DOHH2 (cell line): ENCODE data around the gene AP5B1.

Source experiments
- H3F3A ChIP-seq: fragments of 200-600 bp; sonication (generic), shearing (Covaris generic); 2 replicates; pipeline ENCODE4 v1.6.0; 2016; ENCODE audit warnings: antibody characterized with exemption, mild to moderate bottlenecking; ENCODE audit not compliant: control insufficient read depth, insufficient read depth
- H3K27ac ChIP-seq: fragments of 200-600 bp; sonication (generic); 2 replicates; pipeline ENCODE4 v1.5.1; 2014; ENCODE audit warnings: low read depth, mild to moderate bottlenecking, low read length, moderate library complexity
- H3K27me3 ChIP-seq: fragments of 200-600 bp; sonication (generic); 2 replicates; pipeline ENCODE4 v1.6.1; 2014; ENCODE audit warnings: mild to moderate bottlenecking, low read length, mixed read lengths; ENCODE audit not compliant: control insufficient read depth
- H3K36me3 ChIP-seq: fragments of 200-600 bp; sonication (generic); 2 replicates; pipeline ENCODE4 v1.6.1; 2014; ENCODE audit warnings: mild to moderate bottlenecking, low read length, moderate library complexity, mixed read lengths; ENCODE audit not compliant: control insufficient read depth
- H3K4me1 ChIP-seq: fragments of 200-600 bp; sonication (generic); 2 replicates; pipeline ENCODE4 v1.6.1; 2014; ENCODE audit warnings: mild to moderate bottlenecking, low read length, mixed read lengths; ENCODE audit not compliant: control insufficient read depth
- H3K4me2 ChIP-seq: fragments of 200-600 bp; sonication (generic); 2 replicates; pipeline ENCODE4 v1.6.0; 2014; ENCODE audit warnings: mild to moderate bottlenecking, low read length, moderate library complexity
- H3K4me3 ChIP-seq: fragments of 200-600 bp; sonication (generic); 2 replicates; pipeline ENCODE4 v1.5.1; 2014; ENCODE audit warnings: mild to moderate bottlenecking, low read length, mixed read lengths
- H3K79me2 ChIP-seq: fragments of 200-600 bp; sonication (generic); 2 replicates; pipeline ENCODE4 v1.6.1; 2014; ENCODE audit warnings: mild to moderate bottlenecking, low read length, mixed read lengths; ENCODE audit not compliant: control insufficient read depth
- H3K9me2 ChIP-seq: fragments of 200-600 bp; sonication (generic); replicated peaks from 2 replicates; pipeline ENCODE4 v1.6.1; 2014; ENCODE audit warnings: mild to moderate bottlenecking, low read length, mixed read lengths; ENCODE audit not compliant: control insufficient read depth
- H3K9me3 ChIP-seq: fragments of 200-600 bp; sonication (generic); 2 replicates; pipeline ENCODE4 v1.6.1; 2014; ENCODE audit warnings: antibody characterized with exemption, low read length, mixed read lengths; ENCODE audit not compliant: control insufficient read depth, insufficient read depth
- H4K20me1 ChIP-seq: fragments of 200-600 bp; sonication (generic); 2 replicates; pipeline ENCODE4 v1.6.0; 2014; ENCODE audit warnings: low read depth, mild to moderate bottlenecking, antibody characterized with exemption, low read length, moderate library complexity; ENCODE audit not compliant: control insufficient read depth, insufficient read depth
- EZH2phosphoT487 ChIP-seq: fragments of 200-600 bp; sonication (generic); IDR thresholded peaks from 2 replicates; pipeline ENCODE4 v1.6.1; 2017; ENCODE audit warnings: borderline replicate concordance, mild to moderate bottlenecking, antibody characterized with exemption, low read length, moderate library complexity, mixed read lengths
- TF ChIP-seq, protein P1 (sequence below): fragments of 200-600 bp; sonication (generic); IDR thresholded peaks from one replicate; pipeline ENCODE4 v1.5.1; 2014; ENCODE audit warnings: antibody characterized with exemption, mild to moderate bottlenecking, low read depth, low read length; ENCODE audit not compliant: poor library complexity, severe bottlenecking

AP5B1 gene

DNA sequence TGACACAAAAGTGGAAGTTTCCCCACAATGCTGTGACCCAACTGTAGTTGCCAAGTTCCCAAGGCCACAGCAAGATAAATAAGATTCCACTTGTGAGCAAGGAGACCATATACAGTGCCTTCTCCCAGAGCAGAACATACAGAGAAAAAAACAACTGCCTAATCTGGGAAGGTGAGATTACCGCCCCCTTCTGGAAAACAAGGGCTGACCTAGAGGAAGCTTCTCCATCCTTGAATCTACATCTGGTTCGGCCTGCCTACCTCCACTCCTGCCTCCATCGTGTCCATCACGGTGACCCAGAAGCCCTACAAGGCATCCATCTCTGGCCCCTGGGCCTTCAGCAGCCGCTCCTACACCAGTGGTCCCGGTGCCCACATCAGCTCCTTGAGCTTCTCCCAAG is 54.1 kb downstream of the AP5B1 start:
- Histone ChIP-seq H3K4me1 (no peaks in the 10 kb centered on the region), H3K9me2 (no peaks in the 10 kb centered on the region), H3K79me2 (no peaks in the 10 kb centered on the region), H3K4me3 (no peak overlapping the region), H3K4me2 (no peak overlapping the region), H3K27me3 (peaks cover 14% of the 10 kb centered on the region), H3F3A (peaks cover 7% of the 10 kb centered on the region; the same call in 1 of the 2 replicates), H3K9me3 (peaks cover under 1% of the 10 kb centered on the region), H3K36me3 (no peaks in the 10 kb centered on the region), H4K20me1 (no peaks in the 10 kb centered on the region), H3K27ac (no peak overlapping the region)
- TF ChIP-seq EZH2phosphoT487 = no peak
- TF ChIP-seq, protein P1, sequence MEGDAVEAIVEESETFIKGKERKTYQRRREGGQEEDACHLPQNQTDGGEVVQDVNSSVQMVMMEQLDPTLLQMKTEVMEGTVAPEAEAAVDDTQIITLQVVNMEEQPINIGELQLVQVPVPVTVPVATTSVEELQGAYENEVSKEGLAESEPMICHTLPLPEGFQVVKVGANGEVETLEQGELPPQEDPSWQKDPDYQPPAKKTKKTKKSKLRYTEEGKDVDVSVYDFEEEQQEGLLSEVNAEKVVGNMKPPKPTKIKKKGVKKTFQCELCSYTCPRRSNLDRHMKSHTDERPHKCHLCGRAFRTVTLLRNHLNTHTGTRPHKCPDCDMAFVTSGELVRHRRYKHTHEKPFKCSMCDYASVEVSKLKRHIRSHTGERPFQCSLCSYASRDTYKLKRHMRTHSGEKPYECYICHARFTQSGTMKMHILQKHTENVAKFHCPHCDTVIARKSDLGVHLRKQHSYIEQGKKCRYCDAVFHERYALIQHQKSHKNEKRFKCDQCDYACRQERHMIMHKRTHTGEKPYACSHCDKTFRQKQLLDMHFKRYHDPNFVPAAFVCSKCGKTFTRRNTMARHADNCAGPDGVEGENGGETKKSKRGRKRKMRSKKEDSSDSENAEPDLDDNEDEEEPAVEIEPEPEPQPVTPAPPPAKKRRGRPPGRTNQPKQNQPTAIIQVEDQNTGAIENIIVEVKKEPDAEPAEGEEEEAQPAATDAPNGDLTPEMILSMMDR = no peak
